LNCAP (cell line): ENCODE results near the gene DCTN4.

Source experiments
- TF ChIP-seq, protein P1 (sequence below): fragments of 450-650 bp; IDR thresholded peaks from 2 replicates; pipeline ENCODE4 v1.5.1; 2017; ENCODE audit warnings: mild to moderate bottlenecking

The DCTN4 gene

GRCh38 chr5:150758531-150759333 lies at the start of gene DCTN4:
Gene DCTN4, minus strand, starts transcription at chr5:150759017. Its CDS starts 24 bp downstream, at chr5:150758993.
- TF ChIP-seq, protein P1, sequence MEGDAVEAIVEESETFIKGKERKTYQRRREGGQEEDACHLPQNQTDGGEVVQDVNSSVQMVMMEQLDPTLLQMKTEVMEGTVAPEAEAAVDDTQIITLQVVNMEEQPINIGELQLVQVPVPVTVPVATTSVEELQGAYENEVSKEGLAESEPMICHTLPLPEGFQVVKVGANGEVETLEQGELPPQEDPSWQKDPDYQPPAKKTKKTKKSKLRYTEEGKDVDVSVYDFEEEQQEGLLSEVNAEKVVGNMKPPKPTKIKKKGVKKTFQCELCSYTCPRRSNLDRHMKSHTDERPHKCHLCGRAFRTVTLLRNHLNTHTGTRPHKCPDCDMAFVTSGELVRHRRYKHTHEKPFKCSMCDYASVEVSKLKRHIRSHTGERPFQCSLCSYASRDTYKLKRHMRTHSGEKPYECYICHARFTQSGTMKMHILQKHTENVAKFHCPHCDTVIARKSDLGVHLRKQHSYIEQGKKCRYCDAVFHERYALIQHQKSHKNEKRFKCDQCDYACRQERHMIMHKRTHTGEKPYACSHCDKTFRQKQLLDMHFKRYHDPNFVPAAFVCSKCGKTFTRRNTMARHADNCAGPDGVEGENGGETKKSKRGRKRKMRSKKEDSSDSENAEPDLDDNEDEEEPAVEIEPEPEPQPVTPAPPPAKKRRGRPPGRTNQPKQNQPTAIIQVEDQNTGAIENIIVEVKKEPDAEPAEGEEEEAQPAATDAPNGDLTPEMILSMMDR = no peak

- TF ChIP-seq, protein P1 = no peak
Measured at GRCh38 chr5:150804388-150804787, 45.6 kb upstream of the DCTN4 start.

GRCh38 chr5:150801117-150801927 lies 42.5 kb upstream of the DCTN4 start:
- TF ChIP-seq, protein P1 = peak; percentile 37; the same call in 1 of the 2 replicates

DNA sequence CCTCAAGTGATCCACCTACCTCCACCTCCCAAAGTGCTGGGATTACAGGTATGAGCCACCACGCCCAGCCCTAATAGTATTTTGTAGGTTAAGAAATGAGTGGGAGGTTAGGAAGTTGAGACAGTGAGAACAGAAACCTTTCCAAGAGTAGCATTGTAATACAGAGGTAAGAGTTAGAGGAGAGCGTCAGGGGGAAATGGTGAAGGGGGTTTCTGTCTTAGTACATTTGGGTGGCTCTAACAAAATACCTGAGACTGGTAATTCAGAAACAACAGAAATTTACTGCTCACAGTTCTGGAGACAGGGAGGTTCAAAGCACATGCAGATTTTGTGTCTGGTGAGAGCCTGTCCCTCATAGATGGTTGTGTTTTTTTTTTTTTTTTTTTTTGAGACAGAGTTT lies 38.6 kb upstream of the DCTN4 start:
- TF ChIP-seq, protein P1 = no peak

DNA sequence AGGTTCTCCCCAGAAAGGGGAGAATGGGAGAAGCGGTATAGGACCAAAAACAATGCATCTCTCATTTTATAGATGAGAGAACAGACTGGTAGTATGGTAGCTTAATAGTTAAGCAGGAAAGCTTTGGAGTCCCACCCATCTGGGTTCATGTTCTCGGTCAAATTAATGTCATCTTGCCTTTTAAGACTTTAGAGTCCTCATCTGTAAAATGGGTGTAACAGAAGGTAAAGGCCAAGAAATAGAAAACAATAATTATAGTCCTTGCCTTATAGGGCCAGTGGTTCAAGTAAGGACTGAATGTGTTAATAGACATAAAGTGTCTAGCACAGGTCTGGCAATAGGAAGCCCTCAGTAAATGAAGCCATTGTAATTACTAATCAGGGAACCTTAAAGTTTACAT lies 36.1 kb upstream of the DCTN4 start:
- TF ChIP-seq, protein P1 = no peak

- TF ChIP-seq, protein P1 = no peak
Measured at GRCh38 chr5:150791536-150791935, 32.7 kb upstream of the DCTN4 start.

DNA sequence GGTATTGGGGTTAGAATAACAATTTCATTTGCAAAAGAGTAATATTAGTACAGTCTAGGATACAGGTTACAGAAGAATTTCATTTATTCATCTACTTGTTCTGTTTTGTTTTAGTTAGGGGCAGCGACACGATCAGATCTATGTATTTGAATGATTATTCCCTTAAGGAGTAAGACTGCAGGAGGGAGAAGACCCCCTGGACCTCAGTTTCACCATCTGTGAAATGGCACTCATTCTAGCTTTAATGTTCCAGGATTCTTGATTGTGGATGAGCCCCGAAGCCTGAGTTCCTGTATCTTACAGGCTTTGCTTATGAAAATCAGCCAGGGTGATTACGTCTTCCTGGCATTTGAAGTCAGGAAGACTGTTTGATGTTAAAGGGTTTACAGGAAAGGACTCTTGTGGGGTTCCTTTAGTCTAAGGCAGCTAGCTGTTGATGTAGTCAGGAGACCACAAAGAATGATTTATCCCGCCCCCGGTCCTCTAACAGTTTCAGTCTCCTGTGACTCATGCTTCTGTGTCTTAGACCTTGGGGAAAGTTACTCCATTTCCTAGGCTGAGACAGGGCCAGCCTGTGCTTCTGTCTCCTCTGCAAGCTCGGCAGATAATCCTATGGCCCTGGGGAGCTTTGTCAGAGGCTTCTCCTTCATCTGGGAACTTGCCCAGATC lies 31.3 kb upstream of the DCTN4 start:
- TF ChIP-seq, protein P1 = no peak
